IMR-90 (cell line): ENCODE results near the gene MAPRE3. TPM values are rescaled to one million over a fixed set of nuclear protein-coding genes. Genes with fewer than 3 reads are reported as not detected.

ENCODE experiments used
- ATAC-seq: fragments of 200-7000 bp; cut with Tn5 transposase; 2 replicates; pipeline ENCODE4 v1.9.1; 2020; ENCODE audit warnings: low read depth, mild to moderate bottlenecking, moderate library complexity
- BruUV-seq: library from RNA; stranded (reverse); fragments of 400-500 nt; replicated peaks from 2 replicates; lab custom pipeline; 2021; lab: Mats Ljungman, UMichigan
- CTCF ChIA-PET: fragments of 300-600 bp; formaldehyde crosslinking; extraction: SDS; loops from one replicate; lab custom pipeline; 2021; ENCODE audit warnings: antibody characterized with exemption; lab: Yijun Ruan, JAX
- POLR2A ChIA-PET: fragments of 300-600 bp; sonication (Branson Sonifier 250); formaldehyde crosslinking; loops from one replicate; lab custom pipeline; 2022; ENCODE audit warnings: antibody characterized with exemption; ENCODE audit not compliant: unreplicated experiment; lab: Charles Lee
- DNase-seq: peaks from one replicate; pipeline ENCODE4 v3.0.0; 2013
- H2AFZ ChIP-seq: replicated peaks from 2 replicates; pipeline ENCODE3; 2013; ENCODE audit warnings: low read length, mild to moderate bottlenecking; ENCODE audit not compliant: poor library complexity
- H2AK5ac ChIP-seq: 2 replicates; pipeline ENCODE4 v1.6.1; 2013; ENCODE audit warnings: low read depth, low read length, inconsistent platforms
- H2AK9ac ChIP-seq: replicated peaks from 2 replicates; pipeline ENCODE3; 2013; ENCODE audit warnings: mild to moderate bottlenecking, low read depth, low read length, moderate library complexity; ENCODE audit not compliant: poor library complexity
- H2BK120ac ChIP-seq: 2 replicates; pipeline ENCODE4 v1.6.1; 2013; ENCODE audit warnings: low read depth, low read length, inconsistent platforms
- H2BK15ac ChIP-seq: 3 replicates; pipeline ENCODE4 v1.6.1; 2013; ENCODE audit warnings: low read depth, low read length, inconsistent platforms
- H2BK20ac ChIP-seq: 2 replicates; pipeline ENCODE4 v1.6.1; 2013; ENCODE audit warnings: low read depth, mild to moderate bottlenecking, inconsistent platforms, low read length, moderate library complexity
- H2BK5ac ChIP-seq: 2 replicates; pipeline ENCODE4 v1.6.1; 2013; ENCODE audit warnings: mild to moderate bottlenecking, low read depth, low read length, inconsistent platforms; ENCODE audit not compliant: poor library complexity, severe bottlenecking
- H3K14ac ChIP-seq: replicated peaks from 2 replicates; pipeline ENCODE4 v1.6.1; 2013; ENCODE audit warnings: low read depth, low read length, inconsistent platforms
- H3K18ac ChIP-seq: 2 replicates; pipeline ENCODE4 v1.6.1; 2013; ENCODE audit warnings: low read depth, low read length, control low read depth
- H3K23ac ChIP-seq: 2 replicates; pipeline ENCODE4 v1.6.1; 2013; ENCODE audit warnings: low read depth, low read length, inconsistent platforms
- H3K27ac ChIP-seq: 2 replicates; pipeline ENCODE4 v1.5.1; 2013; ENCODE audit warnings: mild to moderate bottlenecking, control low read depth, low read length; ENCODE audit not compliant: insufficient read depth
- H3K27me3 ChIP-seq: 2 replicates; pipeline ENCODE4 v1.6.1; 2013; ENCODE audit warnings: low read length; ENCODE audit not compliant: control insufficient read depth, insufficient read depth
- H3K36me3 ChIP-seq: 2 replicates; pipeline ENCODE4 v1.6.1; 2013; ENCODE audit warnings: low read length, mixed read lengths; ENCODE audit not compliant: control insufficient read depth, insufficient read depth
- H3K4ac ChIP-seq: 2 replicates; pipeline ENCODE4 v1.6.1; 2013; ENCODE audit warnings: low read depth, low read length, inconsistent platforms
- H3K4me1 ChIP-seq: 2 replicates; pipeline ENCODE4 v1.6.1; 2013; ENCODE audit warnings: low read length, mixed read lengths; ENCODE audit not compliant: control insufficient read depth, insufficient read depth
- H3K4me2 ChIP-seq: 2 replicates; pipeline ENCODE4 v1.6.1; 2013; ENCODE audit warnings: low read depth, mild to moderate bottlenecking, control low read depth, low read length, moderate library complexity
- H3K4me3 ChIP-seq: 2 replicates; pipeline ENCODE4 v1.5.1; 2013; ENCODE audit warnings: low read depth, mild to moderate bottlenecking, control low read depth, low read length, moderate library complexity; ENCODE audit not compliant: insufficient read depth
- H3K56ac ChIP-seq: 2 replicates; pipeline ENCODE4 v1.6.1; 2013; ENCODE audit warnings: low read length, inconsistent platforms; ENCODE audit not compliant: insufficient read depth; ENCODE audit errors: extremely low read depth
- H3K79me1 ChIP-seq, 2 experiments: 2 replicates each; pipeline ENCODE4 v1.6.1; 2013; ENCODE audit warnings: low read length in 2 of 2, inconsistent platforms in 1 of 2, low read depth in 1 of 2
- H3K9ac ChIP-seq: 2 replicates; pipeline ENCODE4 v1.6.1; 2013; ENCODE audit warnings: low read depth, low read length, control low read depth
- H3K9me1 ChIP-seq: 2 replicates; pipeline ENCODE4 v1.6.1; 2013; ENCODE audit warnings: low read length, inconsistent platforms; ENCODE audit not compliant: insufficient read depth
- H3K9me3 ChIP-seq: 2 replicates; pipeline ENCODE4 v1.6.1; 2013; ENCODE audit warnings: low read length; ENCODE audit not compliant: control insufficient read depth, insufficient read depth
- H4K20me1 ChIP-seq: 2 replicates; pipeline ENCODE4 v1.6.1; 2013; ENCODE audit warnings: low read length, inconsistent platforms; ENCODE audit not compliant: insufficient read depth
- H4K5ac ChIP-seq: 2 replicates; pipeline ENCODE4 v1.6.1; 2013; ENCODE audit warnings: mild to moderate bottlenecking, low read depth, low read length, control low read depth
- H4K8ac ChIP-seq, 2 experiments: 2 replicates each; pipeline ENCODE4 v1.6.1; 2013; ENCODE audit warnings: low read depth in 2 of 2, low read length in 2 of 2, control low read depth in 1 of 2, inconsistent platforms in 1 of 2
- H4K91ac ChIP-seq: 2 replicates; pipeline ENCODE4 v1.6.1; 2013; ENCODE audit warnings: low read depth, low read length, inconsistent platforms; ENCODE audit not compliant: insufficient read depth
- BHLHE40 ChIP-seq: fragments of 150-350 bp; IDR thresholded peaks from 2 replicates; pipeline ENCODE4 v1.6.1; 2016; ENCODE audit warnings: mild to moderate bottlenecking, low read depth, low read length
- CEBPB ChIP-seq: IDR thresholded peaks from 2 replicates; pipeline ENCODE4 v1.6.1; 2012; ENCODE audit warnings: low read depth, low read length, improper control_type of control experiment
- CHD1 ChIP-seq: IDR thresholded peaks from 2 replicates; pipeline ENCODE4 v1.6.1; 2012; ENCODE audit warnings: low read depth, low read length, improper control_type of control experiment
- FOS ChIP-seq: fragments of 150-350 bp; IDR thresholded peaks from 2 replicates; pipeline ENCODE4 v1.6.1; 2016; ENCODE audit warnings: low read depth, low read length
- MAFK ChIP-seq: IDR thresholded peaks from 2 replicates; pipeline ENCODE4 v1.6.1; 2012; ENCODE audit warnings: low read depth, low read length, improper control_type of control experiment
- MAZ ChIP-seq: IDR thresholded peaks from 2 replicates; pipeline ENCODE4 v1.6.1; 2012; ENCODE audit warnings: low read depth, mild to moderate bottlenecking, low read length, improper control_type of control experiment, moderate library complexity, borderline replicate concordance
- MXI1 ChIP-seq: IDR thresholded peaks from 2 replicates; pipeline ENCODE4 v1.6.1; 2012; ENCODE audit warnings: low read depth, mild to moderate bottlenecking, low read length, moderate library complexity, borderline replicate concordance
- NFE2L2 ChIP-seq: fragments of 150-350 bp; IDR thresholded peaks from 2 replicates; pipeline ENCODE4 v1.6.1; 2016; ENCODE audit warnings: low read depth, mild to moderate bottlenecking, low read length
- POLR2A ChIP-seq: IDR thresholded peaks from 2 replicates; pipeline ENCODE4 v1.6.1; 2012; ENCODE audit warnings: mild to moderate bottlenecking, low read depth, low read length
- RAD21 ChIP-seq: IDR thresholded peaks from 2 replicates; pipeline ENCODE4 v1.6.1; 2012; ENCODE audit warnings: low read length, improper control_type of control experiment
- RCOR1 ChIP-seq: IDR thresholded peaks from 2 replicates; pipeline ENCODE4 v1.6.1; 2012; ENCODE audit warnings: mild to moderate bottlenecking, low read length, improper control_type of control experiment; ENCODE audit not compliant: insufficient replicate concordance
- RFX5 ChIP-seq: IDR thresholded peaks from 2 replicates; pipeline ENCODE4 v1.8.0; 2012; ENCODE audit warnings: low read depth, mild to moderate bottlenecking, low read length, moderate library complexity
- SMC3 ChIP-seq: fragments of 150-350 bp; IDR thresholded peaks from 2 replicates; pipeline ENCODE4 v1.6.1; 2016; ENCODE audit warnings: low read depth, mild to moderate bottlenecking, antibody characterized with exemption, low read length, moderate library complexity
- WGBS, 2 experiments: methylation state at CpG; one replicate each; pipeline versions ENCODE4 v1.1.5 to v1.1.7; 2013; ENCODE audit warnings: missing lambda C conversion rate in 2 of 2; ENCODE audit not compliant: insufficient read length in 1 of 2; ENCODE audit errors: extremely low coverage in 2 of 2; 5-methylcytosine and 5-hydroxymethylcytosine counted together
- dilution Hi-C: fragments of 300-500 bp; cut with HindIII; formaldehyde crosslinking; loops from one replicate; pipeline ENCODE4 v1.14.3; 2018; ENCODE audit warnings: low sequenced_read_pairs; ENCODE audit not compliant: unreplicated experiment
- in situ Hi-C: fragments of 300-500 bp; cut with MboI; formaldehyde crosslinking; loops from 3 replicates; pipeline ENCODE4 v1.14.3; 2019; ENCODE audit warnings: low sequenced_read_pairs, inconsistent platforms, mixed read lengths
- intact Hi-C: fragments of 100-400 bp; cut with micrococcal nuclease; formaldehyde crosslinking; loops from 2 replicates; pipeline ENCODE4 v1.10.0; 2022
- polyA plus RNA-seq, 3 experiments: library from polyadenylated mRNA; depleted of rRNA; stranded (reverse); fragments of >200 nt; gene quantifications; 2 replicates each; pipeline ENCODE4 v1.2.3, GENCODE V29; 2012; ENCODE audit warnings: low replicate concordance in 1 of 3
- total RNA-seq: library from RNA; depleted of rRNA; stranded (reverse); fragments of >200 nt; gene quantifications from 2 replicates; pipeline ENCODE4 v1.2.3, GENCODE V29; 2012
- TF ChIP-seq, protein P1 (sequence below): fragments of 150-350 bp; IDR thresholded peaks from 2 replicates; pipeline ENCODE4 v1.6.1; 2017; ENCODE audit warnings: mild to moderate bottlenecking, antibody characterized with exemption, low read length, low read depth
- TF ChIP-seq, protein P2 (sequence below): conservative IDR thresholded peaks from 2 replicates; pipeline ENCODE4 v1.5.1; 2012; ENCODE audit warnings: mild to moderate bottlenecking, low read depth, low read length, improper control_type of control experiment
- TF ChIP-seq, protein P3 (sequence below): fragments of 150-350 bp; IDR thresholded peaks from 2 replicates; pipeline ENCODE4 v1.6.1; 2016; ENCODE audit warnings: low read depth, mild to moderate bottlenecking, low read length, moderate library complexity, borderline replicate concordance

The MAPRE3 gene
- total and polyA plus RNA-seq, 2 of the 4 experiments (the other 2 are of a cell fraction): 1.8 to 20.3 TPM

DNA sequence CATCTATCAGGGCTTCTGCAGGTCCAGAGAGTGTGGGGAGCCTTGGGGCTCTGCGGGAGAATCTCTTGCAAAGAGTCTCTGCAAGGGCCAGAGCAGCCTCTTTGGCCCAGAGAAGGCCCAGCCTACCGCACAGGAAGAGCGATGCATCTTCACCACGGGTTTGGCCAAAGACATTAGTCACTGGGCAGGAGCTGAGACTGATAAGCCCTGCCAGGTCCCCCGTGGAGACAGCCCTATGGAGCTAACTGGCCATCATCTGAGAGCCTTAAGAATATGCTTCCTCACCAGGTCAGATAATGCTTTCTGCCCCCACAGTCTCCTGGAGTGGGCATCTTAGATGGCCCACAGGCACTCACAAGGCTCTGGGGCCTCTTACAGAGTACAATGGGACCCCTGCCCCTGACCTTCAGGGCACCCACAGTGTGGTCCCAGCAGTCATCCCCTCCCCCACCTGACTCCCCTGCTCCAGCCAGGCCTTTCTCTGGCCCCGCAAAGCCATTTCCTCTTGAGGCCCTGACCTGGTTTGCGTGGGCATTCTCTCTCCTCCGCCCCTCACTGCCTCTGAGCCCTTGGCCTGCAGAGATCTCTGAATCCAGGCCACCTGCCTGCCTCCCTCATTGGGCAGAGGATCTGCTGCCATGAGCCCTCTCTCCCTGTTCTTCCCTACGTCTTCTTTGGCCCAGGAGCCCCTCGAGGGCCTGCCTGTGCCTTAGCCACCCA, 31.9 kb upstream of the MAPRE3 start:
- Histone ChIP-seq H2AK9ac (no peak overlapping the region), H2BK15ac (no peak overlapping the region), H3K4me1 (no peaks in the 10 kb centered on the region), H2BK20ac (no peak overlapping the region), H3K9ac (no peak overlapping the region), H3K23ac (no peak overlapping the region), H3K27me3 (peaks cover 45% of the 10 kb centered on the region), H3K56ac (no peak overlapping the region), H2BK120ac (no peak overlapping the region), H3K9me1 (no peaks in the 10 kb centered on the region; the same call in 1 of the 2 replicates), H3K18ac (no peak overlapping the region), H3K4me2 (no peak overlapping the region), H2AK5ac (no peak overlapping the region), H3K36me3 (no peaks in the 10 kb centered on the region), H2AFZ (no peak overlapping the region), H3K9me3 (no peaks in the 10 kb centered on the region), H4K5ac (no peak overlapping the region), H4K8ac (no peak overlapping the region), H4K20me1 (no peaks in the 10 kb centered on the region), H3K4ac (no peak overlapping the region), H3K4me3 (no peak overlapping the region), H4K91ac (no peak overlapping the region), H3K79me1 (no peaks in the 10 kb centered on the region), H3K14ac (no peak overlapping the region), H2BK5ac (no peak overlapping the region), H3K27ac (no peak overlapping the region)
- TF ChIP-seq CEBPB (no peak), CHD1 (no peak), MAFK (no peak), MAZ (no peak), RFX5 (no peak), BHLHE40 (no peak), RCOR1 (no peak), FOS (no peak), SMC3 (no peak), MXI1 (no peak), POLR2A (no peak), RAD21 (no peak), NFE2L2 (no peak)
- TF ChIP-seq, protein P1, sequence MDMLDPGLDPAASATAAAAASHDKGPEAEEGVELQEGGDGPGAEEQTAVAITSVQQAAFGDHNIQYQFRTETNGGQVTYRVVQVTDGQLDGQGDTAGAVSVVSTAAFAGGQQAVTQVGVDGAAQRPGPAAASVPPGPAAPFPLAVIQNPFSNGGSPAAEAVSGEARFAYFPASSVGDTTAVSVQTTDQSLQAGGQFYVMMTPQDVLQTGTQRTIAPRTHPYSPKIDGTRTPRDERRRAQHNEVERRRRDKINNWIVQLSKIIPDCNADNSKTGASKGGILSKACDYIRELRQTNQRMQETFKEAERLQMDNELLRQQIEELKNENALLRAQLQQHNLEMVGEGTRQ: no peak
- TF ChIP-seq, protein P2, sequence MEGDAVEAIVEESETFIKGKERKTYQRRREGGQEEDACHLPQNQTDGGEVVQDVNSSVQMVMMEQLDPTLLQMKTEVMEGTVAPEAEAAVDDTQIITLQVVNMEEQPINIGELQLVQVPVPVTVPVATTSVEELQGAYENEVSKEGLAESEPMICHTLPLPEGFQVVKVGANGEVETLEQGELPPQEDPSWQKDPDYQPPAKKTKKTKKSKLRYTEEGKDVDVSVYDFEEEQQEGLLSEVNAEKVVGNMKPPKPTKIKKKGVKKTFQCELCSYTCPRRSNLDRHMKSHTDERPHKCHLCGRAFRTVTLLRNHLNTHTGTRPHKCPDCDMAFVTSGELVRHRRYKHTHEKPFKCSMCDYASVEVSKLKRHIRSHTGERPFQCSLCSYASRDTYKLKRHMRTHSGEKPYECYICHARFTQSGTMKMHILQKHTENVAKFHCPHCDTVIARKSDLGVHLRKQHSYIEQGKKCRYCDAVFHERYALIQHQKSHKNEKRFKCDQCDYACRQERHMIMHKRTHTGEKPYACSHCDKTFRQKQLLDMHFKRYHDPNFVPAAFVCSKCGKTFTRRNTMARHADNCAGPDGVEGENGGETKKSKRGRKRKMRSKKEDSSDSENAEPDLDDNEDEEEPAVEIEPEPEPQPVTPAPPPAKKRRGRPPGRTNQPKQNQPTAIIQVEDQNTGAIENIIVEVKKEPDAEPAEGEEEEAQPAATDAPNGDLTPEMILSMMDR: no peak
- TF ChIP-seq, protein P3, sequence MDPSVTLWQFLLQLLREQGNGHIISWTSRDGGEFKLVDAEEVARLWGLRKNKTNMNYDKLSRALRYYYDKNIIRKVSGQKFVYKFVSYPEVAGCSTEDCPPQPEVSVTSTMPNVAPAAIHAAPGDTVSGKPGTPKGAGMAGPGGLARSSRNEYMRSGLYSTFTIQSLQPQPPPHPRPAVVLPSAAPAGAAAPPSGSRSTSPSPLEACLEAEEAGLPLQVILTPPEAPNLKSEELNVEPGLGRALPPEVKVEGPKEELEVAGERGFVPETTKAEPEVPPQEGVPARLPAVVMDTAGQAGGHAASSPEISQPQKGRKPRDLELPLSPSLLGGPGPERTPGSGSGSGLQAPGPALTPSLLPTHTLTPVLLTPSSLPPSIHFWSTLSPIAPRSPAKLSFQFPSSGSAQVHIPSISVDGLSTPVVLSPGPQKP: no peak
- in situ Hi-C loops (no loop called here), dilution Hi-C loops (no loop called here), intact Hi-C loops (no loop called here)
- no peak for ATAC-seq
- 96% methylated on average over 3 of the region's 10 CpGs; no CpG with 5 or more reads in 1 of the 2 experiments for WGBS, 2 experiments
- BruUV-seq: no TSS peak
- ChIA-PET POLR2A (no interaction called here), CTCF (interaction anchor here (1.0 to 1.2 kb wide), 2 partner anchors 16 to 92 kb away, joined by 3 to 4 read pairs; no protein-coding TSS in a partner anchor)
- DNase-seq: no peak
